ENCODE results near the gene TREH. TPM values are rescaled to one million over a fixed set of nuclear protein-coding genes. Genes with fewer than 3 reads are reported as not detected.

The TREH gene
- polyA plus RNA-seq, 1 of the 3 experiments (the other 2 are of a cell fraction), result not detected

DNA sequence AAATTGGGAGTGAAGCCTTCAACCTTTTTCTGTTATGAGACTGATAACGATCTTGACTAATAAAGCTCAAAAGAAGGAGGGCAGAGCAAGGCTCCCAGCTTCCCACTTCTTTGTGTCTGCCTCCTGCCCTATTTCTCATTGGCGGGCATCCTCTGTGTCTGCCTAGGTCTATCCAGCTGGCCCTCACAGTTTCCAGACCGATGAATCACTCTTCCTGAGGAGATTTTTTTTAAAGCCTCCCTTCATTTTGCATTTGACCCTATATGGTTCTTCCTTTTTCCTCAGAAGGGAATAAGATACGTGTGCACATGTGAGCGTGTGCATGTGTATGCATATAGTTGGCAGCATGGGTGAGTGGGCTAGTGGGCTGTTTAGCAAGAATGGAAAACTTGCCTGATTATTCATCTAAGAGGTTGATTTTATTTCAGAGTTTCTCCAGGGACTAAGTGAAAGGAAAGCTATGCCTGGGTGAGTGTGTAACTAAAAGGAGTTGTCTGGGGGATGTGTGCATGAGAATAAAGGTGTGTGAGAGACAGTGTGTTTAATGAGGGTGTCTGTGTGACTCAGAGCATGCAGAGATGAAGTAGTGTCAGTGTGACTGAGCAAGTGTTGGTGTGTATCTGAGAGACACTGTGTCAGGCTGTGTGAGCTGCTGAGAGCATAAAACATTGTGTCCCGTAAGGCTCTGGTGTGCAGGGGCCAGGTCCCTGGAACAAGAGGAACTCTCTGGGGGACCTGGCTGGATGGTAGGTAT, 59.8 kb downstream of the TREH start:
- ChIA-PET POLR2A (interaction anchor here (1.5 to 2.7 kb wide), 2 partner anchors 14 kb away, joined by 4 to 15 read pairs; no protein-coding TSS in a partner anchor), CTCF (interaction anchor here (1.1 to 8.1 kb wide), 4 partner anchors 9 to 40 kb away, joined by 3 to 63 read pairs (median 25); partner anchors contain the start of gene PHLDB1)
- Histone ChIP-seq H3K79me2 (ENCODE audit: insufficient read depth) (peaks cover 56% of the 10 kb centered on the region), H3K4me3 (ENCODE audit: low read depth in 2 of 2, low read length in 1 of 2) (peak overlapping the region in 1 of 2 experiments; percentile 4; a peak in 1 of 4 replicates), H3K27me3 (ENCODE audit: insufficient read depth) (no peaks in the 10 kb centered on the region), H3K27ac (ENCODE audit: low read depth in 2 of 2, low read length in 1 of 2) (peak overlapping the region; percentile 97 to 100), H3F3A (replicated peaks; ENCODE audit: insufficient read depth) (peaks cover 73% of the 10 kb centered on the region), H3K9me2 (no peaks in the 10 kb centered on the region), H3K9me3 (no peaks in the 10 kb centered on the region), H2AFZ (ENCODE audit: low read depth) (no peak overlapping the region), H3K4me1 (ENCODE audit: control insufficient read depth in 1 of 2, insufficient read depth in 2 of 2, low read depth in 1 of 2, low read length in 1 of 2) (peaks cover 53 to 60% of the 10 kb centered on the region in 2 experiments), H3K36me3 (replicated peaks in 1 of 2; ENCODE audit: control insufficient read depth in 1 of 2, insufficient read depth in 2 of 2, low read length in 1 of 2) (peaks cover 3 to 12% of the 10 kb centered on the region in 2 experiments), H3K9ac (peak overlapping the region; percentile 86), H3K4me2 (peak overlapping the region; percentile 100), H4K20me1 (ENCODE audit: insufficient read depth) (peaks cover 19% of the 10 kb centered on the region; the same call in 1 of the 2 replicates)
- no peak for DNase-seq
- 25% methylated on average over 6 of the region's 6 CpGs for WGBS (ENCODE audit: low lambda C conversion rate)
- TF ChIP-seq RXRA (IDR thresholded peaks at IDR 0.05; ENCODE audit: borderline replicate concordance, low read depth) (peak; percentile 63; the same call in 1 of the 2 replicates), ELF1 (IDR thresholded peaks at IDR 0.05) (no peak), TEAD4 (IDR thresholded peaks at IDR 0.05; ENCODE audit: borderline replicate concordance, insufficient read depth) (no peak), RCOR1 (IDR thresholded peaks at IDR 0.05; ENCODE audit: low read length) (no peak), SMC3 (IDR thresholded peaks at IDR 0.05; ENCODE audit: low read depth, low read length) (no peak), JUND (IDR thresholded peaks at IDR 0.05) (peak; percentile 91), GATA2 (CRISPR knock-in tag; IDR thresholded peaks at IDR 0.05) (no peak), GABPA (IDR thresholded peaks at IDR 0.05; ENCODE audit: low read depth) (no peak), FOSL2 (IDR thresholded peaks at IDR 0.05; ENCODE audit: borderline replicate concordance, low read depth) (peak; percentile 89), POLR2AphosphoS5 (IDR thresholded peaks at IDR 0.05; ENCODE audit: low read depth, low read length) (peak; percentile 53), CHD2 (IDR thresholded peaks at IDR 0.05; ENCODE audit: low read length, partially characterized antibody) (no peak), FOXJ3 (CRISPR knock-in tag; IDR thresholded peaks at IDR 0.05) (no peak), SIN3A (IDR thresholded peaks at IDR 0.05; ENCODE audit: borderline replicate concordance, low read depth, low read length) (peak; percentile 48; the same call in 1 of the 2 replicates), FOXM1 (IDR thresholded peaks at IDR 0.05; ENCODE audit: low read depth) (no peak), NRF1 (IDR thresholded peaks at IDR 0.05; ENCODE audit: low read depth, low read length) (no peak), YY1 (IDR thresholded peaks at IDR 0.05; ENCODE audit: low read depth) (no peak), ZBTB33 (IDR thresholded peaks at IDR 0.05; ENCODE audit: borderline replicate concordance, low read depth) (0 out of 2 replicates have a peak, but pooled peaks have one; percentile 24)
- TF ChIP-seq, protein P1, sequence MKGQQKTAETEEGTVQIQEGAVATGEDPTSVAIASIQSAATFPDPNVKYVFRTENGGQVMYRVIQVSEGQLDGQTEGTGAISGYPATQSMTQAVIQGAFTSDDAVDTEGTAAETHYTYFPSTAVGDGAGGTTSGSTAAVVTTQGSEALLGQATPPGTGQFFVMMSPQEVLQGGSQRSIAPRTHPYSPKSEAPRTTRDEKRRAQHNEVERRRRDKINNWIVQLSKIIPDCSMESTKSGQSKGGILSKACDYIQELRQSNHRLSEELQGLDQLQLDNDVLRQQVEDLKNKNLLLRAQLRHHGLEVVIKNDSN (IDR thresholded peaks at IDR 0.05; ENCODE audit: borderline replicate concordance, low read depth), result no peak
- TF ChIP-seq, protein P2, sequence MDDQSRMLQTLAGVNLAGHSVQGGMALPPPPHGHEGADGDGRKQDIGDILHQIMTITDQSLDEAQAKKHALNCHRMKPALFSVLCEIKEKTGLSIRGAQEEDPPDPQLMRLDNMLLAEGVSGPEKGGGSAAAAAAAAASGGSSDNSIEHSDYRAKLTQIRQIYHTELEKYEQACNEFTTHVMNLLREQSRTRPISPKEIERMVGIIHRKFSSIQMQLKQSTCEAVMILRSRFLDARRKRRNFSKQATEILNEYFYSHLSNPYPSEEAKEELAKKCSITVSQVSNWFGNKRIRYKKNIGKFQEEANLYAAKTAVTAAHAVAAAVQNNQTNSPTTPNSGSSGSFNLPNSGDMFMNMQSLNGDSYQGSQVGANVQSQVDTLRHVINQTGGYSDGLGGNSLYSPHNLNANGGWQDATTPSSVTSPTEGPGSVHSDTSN (IDR thresholded peaks at IDR 0.05), result peak; percentile 75
- TF ChIP-seq, protein P3, sequence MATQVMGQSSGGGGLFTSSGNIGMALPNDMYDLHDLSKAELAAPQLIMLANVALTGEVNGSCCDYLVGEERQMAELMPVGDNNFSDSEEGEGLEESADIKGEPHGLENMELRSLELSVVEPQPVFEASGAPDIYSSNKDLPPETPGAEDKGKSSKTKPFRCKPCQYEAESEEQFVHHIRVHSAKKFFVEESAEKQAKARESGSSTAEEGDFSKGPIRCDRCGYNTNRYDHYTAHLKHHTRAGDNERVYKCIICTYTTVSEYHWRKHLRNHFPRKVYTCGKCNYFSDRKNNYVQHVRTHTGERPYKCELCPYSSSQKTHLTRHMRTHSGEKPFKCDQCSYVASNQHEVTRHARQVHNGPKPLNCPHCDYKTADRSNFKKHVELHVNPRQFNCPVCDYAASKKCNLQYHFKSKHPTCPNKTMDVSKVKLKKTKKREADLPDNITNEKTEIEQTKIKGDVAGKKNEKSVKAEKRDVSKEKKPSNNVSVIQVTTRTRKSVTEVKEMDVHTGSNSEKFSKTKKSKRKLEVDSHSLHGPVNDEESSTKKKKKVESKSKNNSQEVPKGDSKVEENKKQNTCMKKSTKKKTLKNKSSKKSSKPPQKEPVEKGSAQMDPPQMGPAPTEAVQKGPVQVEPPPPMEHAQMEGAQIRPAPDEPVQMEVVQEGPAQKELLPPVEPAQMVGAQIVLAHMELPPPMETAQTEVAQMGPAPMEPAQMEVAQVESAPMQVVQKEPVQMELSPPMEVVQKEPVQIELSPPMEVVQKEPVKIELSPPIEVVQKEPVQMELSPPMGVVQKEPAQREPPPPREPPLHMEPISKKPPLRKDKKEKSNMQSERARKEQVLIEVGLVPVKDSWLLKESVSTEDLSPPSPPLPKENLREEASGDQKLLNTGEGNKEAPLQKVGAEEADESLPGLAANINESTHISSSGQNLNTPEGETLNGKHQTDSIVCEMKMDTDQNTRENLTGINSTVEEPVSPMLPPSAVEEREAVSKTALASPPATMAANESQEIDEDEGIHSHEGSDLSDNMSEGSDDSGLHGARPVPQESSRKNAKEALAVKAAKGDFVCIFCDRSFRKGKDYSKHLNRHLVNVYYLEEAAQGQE (IDR thresholded peaks at IDR 0.05; ENCODE audit: low read depth, low read length), result no peak
- TF ChIP-seq, protein P4, sequence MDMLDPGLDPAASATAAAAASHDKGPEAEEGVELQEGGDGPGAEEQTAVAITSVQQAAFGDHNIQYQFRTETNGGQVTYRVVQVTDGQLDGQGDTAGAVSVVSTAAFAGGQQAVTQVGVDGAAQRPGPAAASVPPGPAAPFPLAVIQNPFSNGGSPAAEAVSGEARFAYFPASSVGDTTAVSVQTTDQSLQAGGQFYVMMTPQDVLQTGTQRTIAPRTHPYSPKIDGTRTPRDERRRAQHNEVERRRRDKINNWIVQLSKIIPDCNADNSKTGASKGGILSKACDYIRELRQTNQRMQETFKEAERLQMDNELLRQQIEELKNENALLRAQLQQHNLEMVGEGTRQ (IDR thresholded peaks at IDR 0.05; ENCODE audit: borderline replicate concordance, low read depth, low read length), result no peak
- TF ChIP-seq, protein P5, sequence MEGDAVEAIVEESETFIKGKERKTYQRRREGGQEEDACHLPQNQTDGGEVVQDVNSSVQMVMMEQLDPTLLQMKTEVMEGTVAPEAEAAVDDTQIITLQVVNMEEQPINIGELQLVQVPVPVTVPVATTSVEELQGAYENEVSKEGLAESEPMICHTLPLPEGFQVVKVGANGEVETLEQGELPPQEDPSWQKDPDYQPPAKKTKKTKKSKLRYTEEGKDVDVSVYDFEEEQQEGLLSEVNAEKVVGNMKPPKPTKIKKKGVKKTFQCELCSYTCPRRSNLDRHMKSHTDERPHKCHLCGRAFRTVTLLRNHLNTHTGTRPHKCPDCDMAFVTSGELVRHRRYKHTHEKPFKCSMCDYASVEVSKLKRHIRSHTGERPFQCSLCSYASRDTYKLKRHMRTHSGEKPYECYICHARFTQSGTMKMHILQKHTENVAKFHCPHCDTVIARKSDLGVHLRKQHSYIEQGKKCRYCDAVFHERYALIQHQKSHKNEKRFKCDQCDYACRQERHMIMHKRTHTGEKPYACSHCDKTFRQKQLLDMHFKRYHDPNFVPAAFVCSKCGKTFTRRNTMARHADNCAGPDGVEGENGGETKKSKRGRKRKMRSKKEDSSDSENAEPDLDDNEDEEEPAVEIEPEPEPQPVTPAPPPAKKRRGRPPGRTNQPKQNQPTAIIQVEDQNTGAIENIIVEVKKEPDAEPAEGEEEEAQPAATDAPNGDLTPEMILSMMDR (IDR thresholded peaks at IDR 0.05), result no peak

All from SK-N-SH (cell line).